Measurements from ENCODE around the gene SIGLEC5. TPM values are rescaled to one million over a fixed set of nuclear protein-coding genes. Genes with fewer than 3 reads are reported as not detected.

Gene SIGLEC5
- total and polyA plus RNA-seq, 2 of the 13 experiments (the other 11 are each of a cell fraction or from before 2014, with no cell fraction given) = not detected

DNA sequence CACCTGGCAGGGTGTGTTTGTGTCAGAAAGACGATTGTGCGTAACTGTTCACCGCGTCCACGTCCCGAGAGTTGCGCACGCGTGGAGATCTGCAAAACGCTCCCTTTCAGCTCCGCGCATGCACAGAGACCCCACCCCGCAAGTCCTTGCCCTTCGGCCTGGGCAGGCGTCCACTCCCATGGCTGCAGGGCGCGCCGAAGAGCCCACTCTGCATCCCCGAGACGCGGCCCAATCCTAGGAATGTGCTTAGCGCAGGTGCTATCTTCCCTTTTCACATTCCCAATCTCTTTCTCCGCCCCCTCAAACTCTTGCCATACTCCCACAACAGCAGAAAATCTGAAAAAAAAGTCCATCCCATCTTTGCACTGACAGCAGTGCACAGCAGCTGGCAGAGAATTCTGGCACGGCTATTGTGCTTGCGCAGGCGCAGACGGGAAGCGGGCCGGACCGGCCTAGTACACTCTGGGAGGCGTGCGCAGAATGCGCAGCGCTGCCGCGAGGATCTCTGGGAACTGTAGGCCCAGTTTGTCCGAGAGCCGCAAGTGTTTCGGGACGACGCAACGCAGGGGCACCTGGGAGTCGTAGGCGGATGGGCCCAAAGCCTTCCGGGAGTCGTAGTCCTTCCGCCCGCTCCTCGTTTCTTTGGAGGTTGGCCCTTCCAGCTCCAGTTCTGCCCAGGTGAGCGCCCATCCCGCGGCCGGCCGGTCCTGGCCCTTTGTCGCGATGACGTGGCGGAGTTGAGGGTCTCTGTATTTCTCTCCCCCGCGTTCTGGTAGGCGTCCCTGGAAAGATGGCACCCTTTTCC, 36.0 kb downstream of the SIGLEC5 start (continued):
- TF ChIP-seq, protein P1, sequence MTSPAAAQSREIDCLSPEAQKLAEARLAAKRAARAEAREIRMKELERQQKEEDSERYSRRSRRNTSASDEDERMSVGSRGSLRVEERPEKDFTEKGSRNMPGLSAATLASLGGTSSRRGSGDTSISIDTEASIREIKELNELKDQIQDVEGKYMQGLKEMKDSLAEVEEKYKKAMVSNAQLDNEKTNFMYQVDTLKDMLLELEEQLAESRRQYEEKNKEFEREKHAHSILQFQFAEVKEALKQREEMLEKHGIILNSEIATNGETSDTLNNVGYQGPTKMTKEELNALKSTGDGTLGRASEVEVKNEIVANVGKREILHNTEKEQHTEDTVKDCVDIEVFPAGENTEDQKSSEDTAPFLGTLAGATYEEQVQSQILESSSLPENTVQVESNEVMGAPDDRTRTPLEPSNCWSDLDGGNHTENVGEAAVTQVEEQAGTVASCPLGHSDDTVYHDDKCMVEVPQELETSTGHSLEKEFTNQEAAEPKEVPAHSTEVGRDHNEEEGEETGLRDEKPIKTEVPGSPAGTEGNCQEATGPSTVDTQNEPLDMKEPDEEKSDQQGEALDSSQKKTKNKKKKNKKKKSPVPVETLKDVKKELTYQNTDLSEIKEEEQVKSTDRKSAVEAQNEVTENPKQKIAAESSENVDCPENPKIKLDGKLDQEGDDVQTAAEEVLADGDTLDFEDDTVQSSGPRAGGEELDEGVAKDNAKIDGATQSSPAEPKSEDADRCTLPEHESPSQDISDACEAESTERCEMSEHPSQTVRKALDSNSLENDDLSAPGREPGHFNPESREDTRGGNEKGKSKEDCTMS (CRISPR knock-in tag; conservative IDR thresholded peaks at IDR 0.05) = no peak
- TF ChIP-seq CENPT (CRISPR knock-in tag; IDR thresholded peaks at IDR 0.05; ENCODE audit: low read depth) (no peak), ADNP (CRISPR knock-in tag; IDR thresholded peaks at IDR 0.05) (no peak), AHR (CRISPR knock-in tag; IDR thresholded peaks at IDR 0.05) (no peak), ZNF652 (CRISPR knock-in tag; IDR thresholded peaks at IDR 0.05; ENCODE audit: borderline replicate concordance, low read depth) (no peak), KLF11 (CRISPR knock-in tag; IDR thresholded peaks at IDR 0.05) (no peak), ZSCAN30 (CRISPR knock-in tag; IDR thresholded peaks at IDR 0.05) (no peak), RFX5 (IDR thresholded peaks at IDR 0.05; ENCODE audit: low read depth, low read length) (no peak), PRPF4 (IDR thresholded peaks at IDR 0.05; ENCODE audit: low read depth, low read length, poor library complexity, severe bottlenecking) (no peak), TCF12 (IDR thresholded peaks at IDR 0.05) (no peak), TCF12 (CRISPR knock-in tag; IDR thresholded peaks at IDR 0.05) (no peak), JARID2 (CRISPR knock-in tag; IDR thresholded peaks at IDR 0.05; ENCODE audit: insufficient replicate concordance) (no peak), SMAD9 (CRISPR knock-in tag; IDR thresholded peaks at IDR 0.05) (no peak), TCF7L2 (IDR thresholded peaks at IDR 0.05; ENCODE audit: low read depth, low read length) (no peak), ZNF34 (CRISPR knock-in tag; IDR thresholded peaks at IDR 0.05; ENCODE audit: borderline replicate concordance) (no peak), RBFOX2 (IDR thresholded peaks at IDR 0.05; ENCODE audit: low read depth, low read length) (no peak), PHB2 (IDR thresholded peaks at IDR 0.05; ENCODE audit: partially characterized antibody) (no peak), ZNF75D (CRISPR knock-in tag; IDR thresholded peaks at IDR 0.05; ENCODE audit: borderline replicate concordance) (no peak), IRF2 (CRISPR knock-in tag; IDR thresholded peaks at IDR 0.05) (peak; percentile 79; the same call in 1 of the 2 replicates)
- TF ChIP-seq, protein P2, sequence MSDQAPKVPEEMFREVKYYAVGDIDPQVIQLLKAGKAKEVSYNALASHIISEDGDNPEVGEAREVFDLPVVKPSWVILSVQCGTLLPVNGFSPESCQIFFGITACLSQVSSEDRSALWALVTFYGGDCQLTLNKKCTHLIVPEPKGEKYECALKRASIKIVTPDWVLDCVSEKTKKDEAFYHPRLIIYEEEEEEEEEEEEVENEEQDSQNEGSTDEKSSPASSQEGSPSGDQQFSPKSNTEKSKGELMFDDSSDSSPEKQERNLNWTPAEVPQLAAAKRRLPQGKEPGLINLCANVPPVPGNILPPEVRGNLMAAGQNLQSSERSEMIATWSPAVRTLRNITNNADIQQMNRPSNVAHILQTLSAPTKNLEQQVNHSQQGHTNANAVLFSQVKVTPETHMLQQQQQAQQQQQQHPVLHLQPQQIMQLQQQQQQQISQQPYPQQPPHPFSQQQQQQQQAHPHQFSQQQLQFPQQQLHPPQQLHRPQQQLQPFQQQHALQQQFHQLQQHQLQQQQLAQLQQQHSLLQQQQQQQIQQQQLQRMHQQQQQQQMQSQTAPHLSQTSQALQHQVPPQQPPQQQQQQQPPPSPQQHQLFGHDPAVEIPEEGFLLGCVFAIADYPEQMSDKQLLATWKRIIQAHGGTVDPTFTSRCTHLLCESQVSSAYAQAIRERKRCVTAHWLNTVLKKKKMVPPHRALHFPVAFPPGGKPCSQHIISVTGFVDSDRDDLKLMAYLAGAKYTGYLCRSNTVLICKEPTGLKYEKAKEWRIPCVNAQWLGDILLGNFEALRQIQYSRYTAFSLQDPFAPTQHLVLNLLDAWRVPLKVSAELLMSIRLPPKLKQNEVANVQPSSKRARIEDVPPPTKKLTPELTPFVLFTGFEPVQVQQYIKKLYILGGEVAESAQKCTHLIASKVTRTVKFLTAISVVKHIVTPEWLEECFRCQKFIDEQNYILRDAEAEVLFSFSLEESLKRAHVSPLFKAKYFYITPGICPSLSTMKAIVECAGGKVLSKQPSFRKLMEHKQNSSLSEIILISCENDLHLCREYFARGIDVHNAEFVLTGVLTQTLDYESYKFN (CRISPR knock-in tag; conservative IDR thresholded peaks at IDR 0.05) = no peak
- TF ChIP-seq, protein P3, sequence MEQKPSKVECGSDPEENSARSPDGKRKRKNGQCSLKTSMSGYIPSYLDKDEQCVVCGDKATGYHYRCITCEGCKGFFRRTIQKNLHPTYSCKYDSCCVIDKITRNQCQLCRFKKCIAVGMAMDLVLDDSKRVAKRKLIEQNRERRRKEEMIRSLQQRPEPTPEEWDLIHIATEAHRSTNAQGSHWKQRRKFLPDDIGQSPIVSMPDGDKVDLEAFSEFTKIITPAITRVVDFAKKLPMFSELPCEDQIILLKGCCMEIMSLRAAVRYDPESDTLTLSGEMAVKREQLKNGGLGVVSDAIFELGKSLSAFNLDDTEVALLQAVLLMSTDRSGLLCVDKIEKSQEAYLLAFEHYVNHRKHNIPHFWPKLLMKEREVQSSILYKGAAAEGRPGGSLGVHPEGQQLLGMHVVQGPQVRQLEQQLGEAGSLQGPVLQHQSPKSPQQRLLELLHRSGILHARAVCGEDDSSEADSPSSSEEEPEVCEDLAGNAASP (CRISPR knock-in tag; IDR thresholded peaks at IDR 0.05; ENCODE audit: borderline replicate concordance) = no peak
